ENCODE data around the gene KCND1. TPM values are rescaled to one million over a fixed set of nuclear protein-coding genes. Genes with fewer than 3 reads are reported as not detected.

KCND1 gene
- total and polyA plus RNA-seq, 4 donors, result 0.17 to 1.1 (median 0.28) TPM

Small RNA genes lying within 50 kb of the gene (small RNA-seq; reads per million reads assigned to genes)
- not detected for gene RNU6-722P

Other genes starting within 250 kb of the KCND1 start
- gene GLOD5, start 210.1 kb downstream of the KCND1 start, total RNA-seq, result under 1 TPM in 1 of 2 donors, not detected in 1; 0.67 TPM
- gene GLOD5, start 210.1 kb downstream of the KCND1 start, polyA plus RNA-seq, result 1 to 10 TPM; 2.1 to 3.4 TPM
- 10 to 100 TPM in 1 of 2 donors, not detected in 1; 39.9 TPM for gene GATA1, start 185.3 kb downstream of the KCND1 start, total RNA-seq
- gene GATA1, start 185.3 kb downstream of the KCND1 start, polyA plus RNA-seq, result under 1 TPM in 1 of 2 donors, not detected in 1; 0.05 TPM
- gene HDAC6, start 169.8 kb downstream of the KCND1 start, total RNA-seq, result 10 to 100 TPM; 48.1 to 80.5 TPM
- 10 to 100 TPM; 54.4 to 59.2 TPM for gene HDAC6, start 169.8 kb downstream of the KCND1 start, polyA plus RNA-seq
- not detected for gene ERAS, start 145.3 kb downstream of the KCND1 start, total RNA-seq
- not detected for gene ERAS, start 145.3 kb downstream of the KCND1 start, polyA plus RNA-seq
- gene PCSK1N, start 136.2 kb downstream of the KCND1 start, total RNA-seq, result 1 to 10 TPM in 1 of 2 donors, under 1 TPM in 1; 0.08 to 5.4 TPM
- gene PCSK1N, start 136.2 kb downstream of the KCND1 start, polyA plus RNA-seq, result 1 to 10 TPM in 1 of 2 donors, under 1 TPM in 1; 0.05 to 1.8 TPM
- 10 to 100 TPM; 22.8 to 25.9 TPM for gene TIMM17B, start 74.1 kb downstream of the KCND1 start, total RNA-seq
- 10 to 100 TPM; 34.2 to 53.1 TPM for gene TIMM17B, start 74.1 kb downstream of the KCND1 start, polyA plus RNA-seq
- gene PQBP1, start 73.9 kb downstream of the KCND1 start, total RNA-seq, result 10 to 100 TPM; 22.0 to 34.6 TPM
- 10 to 100 TPM; 40.0 to 44.3 TPM for gene PQBP1, start 73.9 kb downstream of the KCND1 start, polyA plus RNA-seq
- 10 to 100 TPM; 10.0 to 15.5 TPM for gene SLC35A2, start 60.2 kb downstream of the KCND1 start, total RNA-seq
- gene SLC35A2, start 60.2 kb downstream of the KCND1 start, polyA plus RNA-seq, result 10 to 100 TPM; 13.3 to 26.9 TPM
- gene PIM2, start 52.8 kb downstream of the KCND1 start, total RNA-seq, result 10 to 100 TPM in 1 of 2 donors, 1 to 10 TPM in 1; 5.8 to 28.3 TPM
- 1 to 10 TPM; 4.5 to 8.1 TPM for gene PIM2, start 52.8 kb downstream of the KCND1 start, polyA plus RNA-seq
- 10 to 100 TPM; 17.0 to 29.3 TPM for gene OTUD5, start 14.2 kb downstream of the KCND1 start, total RNA-seq
- 10 to 100 TPM in 1 of 2 donors, 1 to 10 TPM in 1; 9.3 to 18.8 TPM for gene OTUD5, start 14.2 kb downstream of the KCND1 start, polyA plus RNA-seq
- 10 to 100 TPM; 14.1 to 21.3 TPM for gene GRIPAP1, start 30.4 kb upstream of the KCND1 start, total RNA-seq
- 10 to 100 TPM; 15.4 to 17.3 TPM for gene GRIPAP1, start 30.4 kb upstream of the KCND1 start, polyA plus RNA-seq
- gene TFE3, start 71.5 kb upstream of the KCND1 start, total RNA-seq, result 10 to 100 TPM in 1 of 2 donors, 1 to 10 TPM in 1; 9.5 to 17.1 TPM
- 10 to 100 TPM in 1 of 2 donors, 1 to 10 TPM in 1; 8.6 to 22.4 TPM for gene TFE3, start 71.5 kb upstream of the KCND1 start, polyA plus RNA-seq
- 1 to 10 TPM; 1.0 to 1.9 TPM for gene CCDC120, start 87.2 kb upstream of the KCND1 start, total RNA-seq
- gene CCDC120, start 87.2 kb upstream of the KCND1 start, polyA plus RNA-seq, result 1 to 10 TPM; 1.3 to 3.4 TPM
- gene PRAF2, start 102.2 kb upstream of the KCND1 start, total RNA-seq, result 1 to 10 TPM; 1.4 to 2.1 TPM
- gene PRAF2, start 102.2 kb upstream of the KCND1 start, polyA plus RNA-seq, result 1 to 10 TPM; 5.7 to 8.2 TPM
- 10 to 100 TPM; 28.0 to 47.9 TPM for gene WDR45, start 108.0 kb upstream of the KCND1 start, total RNA-seq
- gene WDR45, start 108.0 kb upstream of the KCND1 start, polyA plus RNA-seq, result 10 to 100 TPM; 51.2 to 60.7 TPM
- gene GPKOW, start 151.9 kb upstream of the KCND1 start, total RNA-seq, result 10 to 100 TPM in 1 of 2 donors, 1 to 10 TPM in 1; 9.5 to 13.8 TPM
- 10 to 100 TPM in 1 of 2 donors, 1 to 10 TPM in 1; 7.7 to 12.0 TPM for gene GPKOW, start 151.9 kb upstream of the KCND1 start, polyA plus RNA-seq
- 1 to 10 TPM; 2.9 to 6.9 TPM for gene MAGIX, start 190.9 kb upstream of the KCND1 start, total RNA-seq
- 10 to 100 TPM in 1 of 2 donors, 1 to 10 TPM in 1; 8.8 to 10.8 TPM for gene MAGIX, start 190.9 kb upstream of the KCND1 start, polyA plus RNA-seq
- 1 to 10 TPM; 2.4 to 6.7 TPM for gene PLP2, start 200.1 kb upstream of the KCND1 start, total RNA-seq
- 10 to 100 TPM; 22.6 to 24.5 TPM for gene PLP2, start 200.1 kb upstream of the KCND1 start, polyA plus RNA-seq
- 1 to 10 TPM; 2.5 to 6.5 TPM for gene PRICKLE3, start 214.5 kb upstream of the KCND1 start, total RNA-seq
- 1 to 10 TPM; 2.1 to 3.3 TPM for gene PRICKLE3, start 214.5 kb upstream of the KCND1 start, polyA plus RNA-seq
- under 1 TPM; 0.61 to 0.67 TPM for gene SYP, start 228.3 kb upstream of the KCND1 start, total RNA-seq
- under 1 TPM; 0.30 to 0.33 TPM for gene SYP, start 228.3 kb upstream of the KCND1 start, polyA plus RNA-seq